Raji (cell line): ENCODE measurements around the gene GPR148.

Experiments used
- POLR2A ChIP-seq: IDR thresholded peaks from 2 replicates; pipeline ENCODE4 v1.6.1; 2011; ENCODE audit warnings: low read depth, low read length, control low read depth; ENCODE audit not compliant: insufficient read depth

The GPR148 gene, protein sequence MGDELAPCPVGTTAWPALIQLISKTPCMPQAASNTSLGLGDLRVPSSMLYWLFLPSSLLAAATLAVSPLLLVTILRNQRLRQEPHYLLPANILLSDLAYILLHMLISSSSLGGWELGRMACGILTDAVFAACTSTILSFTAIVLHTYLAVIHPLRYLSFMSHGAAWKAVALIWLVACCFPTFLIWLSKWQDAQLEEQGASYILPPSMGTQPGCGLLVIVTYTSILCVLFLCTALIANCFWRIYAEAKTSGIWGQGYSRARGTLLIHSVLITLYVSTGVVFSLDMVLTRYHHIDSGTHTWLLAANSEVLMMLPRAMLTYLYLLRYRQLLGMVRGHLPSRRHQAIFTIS

DNA sequence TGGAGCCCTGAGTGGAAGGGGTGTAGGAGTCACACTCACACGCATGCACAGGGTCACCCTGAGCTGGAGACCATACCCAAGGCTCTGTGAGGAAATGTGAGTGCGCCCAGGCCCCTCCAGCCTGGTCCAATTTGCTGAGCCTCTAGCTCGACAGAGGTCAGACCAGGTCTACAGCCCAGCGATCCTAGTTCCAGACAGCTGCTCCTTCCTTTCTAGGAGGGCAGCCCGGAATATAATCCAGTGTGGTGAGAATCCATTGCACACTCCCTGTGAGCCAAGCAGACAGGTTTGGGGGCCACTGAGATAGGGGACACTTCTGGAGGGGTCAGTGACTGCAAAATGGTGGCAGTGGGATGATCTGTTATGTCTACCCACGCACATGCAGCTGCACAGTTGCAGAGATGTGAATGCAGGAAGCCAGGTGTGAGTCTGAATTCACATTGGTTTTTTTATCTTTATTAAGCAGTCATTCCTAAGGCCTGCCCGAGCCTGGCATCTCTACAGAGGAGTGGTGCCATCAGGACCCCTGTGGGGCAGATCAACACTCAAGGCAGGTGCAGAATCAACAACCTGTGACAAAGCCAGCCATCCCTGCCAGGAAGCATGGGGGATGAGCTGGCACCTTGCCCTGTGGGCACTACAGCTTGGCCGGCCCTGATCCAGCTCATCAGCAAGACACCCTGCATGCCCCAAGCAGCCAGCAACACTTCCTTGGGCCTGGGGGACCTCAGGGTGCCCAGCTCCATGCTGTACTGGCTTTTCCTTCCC, at the start of gene GPR148:
GPR148 (plus strand) TSS at position 522 of the 768 bp plus-strand sequence; CDS start at position 604, 82 bp downstream.
- no peak for TF ChIP-seq POLR2A

DNA sequence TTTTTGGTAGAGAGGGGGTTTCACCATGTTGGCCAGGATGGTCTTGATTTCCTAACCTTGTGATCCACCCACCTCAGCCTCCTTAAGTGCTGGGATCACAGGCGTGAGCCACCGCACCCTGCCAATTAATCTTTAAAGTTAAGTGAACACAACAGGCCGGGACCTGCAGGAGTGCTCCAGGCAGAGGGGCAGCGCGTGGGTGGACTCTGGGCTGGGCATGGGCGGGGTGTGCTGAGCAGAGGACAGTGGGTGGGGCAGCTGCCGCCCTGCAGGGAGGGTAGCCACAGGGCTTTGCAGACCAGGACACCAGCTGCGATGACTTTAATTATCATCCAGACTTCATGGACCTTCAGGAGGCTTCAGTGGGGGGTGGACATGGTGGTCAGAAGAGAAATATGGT, 8.8 kb upstream of the GPR148 start:
- TF ChIP-seq POLR2A, result no peak

DNA sequence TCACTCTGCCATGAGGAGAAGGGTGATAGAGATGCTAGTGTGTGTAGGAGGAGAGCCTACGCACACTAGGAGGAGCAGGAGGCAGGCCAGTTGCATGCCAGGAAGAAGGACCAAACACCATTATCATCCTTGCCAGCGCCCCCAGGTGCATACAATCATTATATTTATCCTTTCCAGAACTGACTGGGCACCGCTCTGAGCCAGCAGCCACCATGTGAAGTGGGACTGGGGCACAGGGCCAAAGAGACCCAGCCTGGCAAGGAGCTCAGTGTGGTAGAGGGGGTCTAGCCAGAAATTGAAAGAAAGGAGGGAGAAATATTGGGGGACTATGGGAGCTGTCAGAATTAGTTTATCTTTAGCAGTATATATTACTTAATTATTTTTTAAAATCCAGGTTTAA, 8.3 kb upstream of the GPR148 start:
- no peak for TF ChIP-seq POLR2A

DNA sequence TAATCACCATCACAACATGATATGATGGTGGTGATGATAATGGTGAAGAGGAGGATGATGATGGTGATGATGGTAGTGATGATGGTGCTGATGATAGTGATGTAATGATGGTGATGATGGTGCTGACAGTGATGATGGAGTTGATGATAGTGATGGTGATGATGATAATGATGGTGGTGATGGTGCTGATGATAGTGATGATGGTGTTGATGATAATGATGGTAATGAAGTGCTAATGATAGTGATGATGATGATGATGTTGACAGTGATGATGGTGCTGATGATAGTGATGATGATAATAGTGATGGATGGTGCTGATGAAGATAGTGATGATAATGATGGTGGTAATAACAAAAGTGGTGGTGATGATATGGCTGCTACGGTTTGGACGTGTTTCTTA, 4.4 kb upstream of the GPR148 start:
- no peak for TF ChIP-seq POLR2A

DNA sequence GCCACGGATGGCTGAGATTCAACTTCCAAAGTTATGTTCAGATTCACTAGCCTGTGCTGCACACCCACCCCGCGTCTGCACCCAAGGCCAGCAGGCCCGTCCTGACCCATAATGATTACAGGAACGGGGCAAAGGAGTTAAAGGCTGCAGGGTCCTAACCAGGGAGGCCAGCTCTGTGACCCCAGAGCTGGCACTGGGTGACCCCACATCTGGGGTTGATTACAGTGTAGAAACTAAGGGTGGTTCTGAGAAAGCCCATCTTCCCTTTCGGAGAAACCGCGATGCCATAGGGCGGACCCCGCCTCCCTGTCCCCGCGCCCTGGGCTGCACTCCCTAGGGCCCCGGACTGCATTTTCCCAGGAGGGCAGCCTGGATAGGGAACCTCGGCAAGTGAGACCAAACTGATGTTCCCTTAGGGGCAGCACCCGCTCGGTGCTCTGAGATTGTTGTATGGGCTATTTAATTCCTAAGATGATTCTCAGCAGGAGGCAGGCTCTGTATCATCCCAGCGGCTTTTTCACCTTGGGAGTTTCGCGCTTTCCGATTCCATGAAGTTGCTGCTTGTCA, 2.2 kb upstream of the GPR148 start:
- no peak for TF ChIP-seq POLR2A

DNA sequence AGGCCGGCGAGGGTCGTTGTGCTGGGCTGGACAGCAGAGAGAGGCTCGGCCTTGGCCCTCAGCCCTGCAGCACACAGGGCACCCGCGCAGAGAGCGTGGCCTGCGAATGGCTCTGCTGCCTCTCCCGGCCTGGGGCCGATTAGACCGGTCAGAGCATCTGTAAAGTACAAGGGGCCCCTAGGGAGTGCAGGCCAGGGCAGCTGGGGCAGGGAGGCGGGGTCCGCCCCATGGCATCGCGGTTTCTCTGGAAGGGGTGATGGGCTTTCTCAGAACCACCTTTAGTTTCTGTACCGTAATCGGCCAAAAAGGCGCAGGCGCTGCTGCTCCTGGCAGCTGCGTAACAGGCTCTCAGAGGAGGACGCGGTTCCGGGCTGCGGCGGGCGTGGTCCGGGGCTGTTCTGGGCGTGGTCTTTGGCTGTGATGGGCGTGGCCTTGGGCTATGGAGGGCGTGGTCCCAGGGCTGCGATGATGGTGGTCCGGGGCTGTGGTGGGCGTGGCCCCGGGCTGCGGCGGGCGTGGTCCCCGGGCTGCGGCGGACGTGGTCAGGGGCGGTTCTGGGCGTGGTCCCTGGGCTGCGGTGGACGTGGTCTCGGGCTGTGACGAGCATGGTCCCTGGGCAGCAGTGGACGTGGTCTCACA, 1.5 kb upstream of the GPR148 start:
- no peak for TF ChIP-seq POLR2A

DNA sequence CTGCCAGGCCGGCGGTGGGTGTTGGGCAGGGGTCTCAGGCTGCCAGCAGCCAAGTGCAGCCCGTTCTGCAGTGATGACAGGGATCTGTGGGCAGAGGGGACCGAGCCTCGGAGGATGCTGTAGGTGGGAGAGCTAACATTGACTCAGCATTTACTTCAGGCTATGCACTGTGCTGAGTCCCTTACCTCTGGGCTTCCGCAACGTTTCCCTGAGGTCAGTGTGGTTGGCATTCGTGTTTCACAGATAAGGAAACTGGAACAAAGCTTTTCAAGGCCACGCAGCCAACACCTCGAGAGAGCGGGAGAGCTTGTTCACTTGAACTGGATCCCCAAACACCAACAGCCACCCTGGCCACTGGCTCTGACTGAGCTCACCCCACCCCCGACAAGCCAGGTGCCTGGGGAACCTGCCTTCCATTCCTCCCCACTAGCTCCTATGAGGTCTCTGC, 839 bp upstream of the GPR148 start:
- no peak for TF ChIP-seq POLR2A

DNA sequence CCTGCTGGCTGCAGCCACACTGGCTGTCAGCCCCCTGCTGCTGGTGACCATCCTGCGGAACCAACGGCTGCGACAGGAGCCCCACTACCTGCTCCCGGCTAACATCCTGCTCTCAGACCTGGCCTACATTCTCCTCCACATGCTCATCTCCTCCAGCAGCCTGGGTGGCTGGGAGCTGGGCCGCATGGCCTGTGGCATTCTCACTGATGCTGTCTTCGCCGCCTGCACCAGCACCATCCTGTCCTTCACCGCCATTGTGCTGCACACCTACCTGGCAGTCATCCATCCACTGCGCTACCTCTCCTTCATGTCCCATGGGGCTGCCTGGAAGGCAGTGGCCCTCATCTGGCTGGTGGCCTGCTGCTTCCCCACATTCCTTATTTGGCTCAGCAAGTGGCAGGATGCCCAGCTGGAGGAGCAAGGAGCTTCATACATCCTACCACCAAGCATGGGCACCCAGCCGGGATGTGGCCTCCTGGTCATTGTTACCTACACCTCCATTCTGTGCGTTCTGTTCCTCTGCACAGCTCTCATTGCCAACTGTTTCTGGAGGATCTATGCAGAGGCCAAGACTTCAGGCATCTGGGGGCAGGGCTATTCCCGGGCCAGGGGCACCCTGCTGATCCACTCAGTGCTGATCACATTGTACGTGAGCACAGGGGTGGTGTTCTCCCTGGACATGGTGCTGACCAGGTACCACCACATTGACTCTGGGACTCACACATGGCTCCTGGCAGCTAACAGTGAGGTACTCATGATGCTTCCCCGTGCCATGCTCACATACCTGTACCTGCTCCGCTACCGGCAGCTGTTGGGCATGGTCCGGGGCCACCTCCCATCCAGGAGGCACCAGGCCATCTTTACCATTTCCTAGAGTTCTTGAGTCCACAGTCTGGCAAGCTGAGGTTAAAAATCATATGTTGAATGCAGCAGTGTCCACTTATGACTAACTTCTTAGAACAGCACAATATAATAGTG, 741 bp downstream of the GPR148 start:
- no peak for TF ChIP-seq POLR2A

DNA sequence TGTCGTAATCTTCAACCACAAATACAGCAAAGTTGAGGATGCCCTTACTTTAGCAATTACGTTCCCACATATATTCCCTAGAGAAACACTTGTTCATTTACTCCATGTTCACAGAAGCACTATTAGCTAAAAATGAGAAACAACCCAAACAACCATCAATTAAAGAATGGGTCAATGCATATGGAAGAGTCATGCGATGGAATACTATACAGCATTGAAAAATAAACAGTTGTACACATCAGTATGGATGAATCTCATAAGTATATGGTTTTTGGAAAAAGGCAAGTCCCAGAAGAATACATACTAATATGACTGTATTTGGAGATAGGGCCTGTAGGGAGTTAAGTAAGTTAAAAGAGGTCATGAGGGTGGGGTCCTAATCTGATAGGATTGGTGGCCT, 6.3 kb downstream of the GPR148 start:
- no peak for TF ChIP-seq POLR2A

DNA sequence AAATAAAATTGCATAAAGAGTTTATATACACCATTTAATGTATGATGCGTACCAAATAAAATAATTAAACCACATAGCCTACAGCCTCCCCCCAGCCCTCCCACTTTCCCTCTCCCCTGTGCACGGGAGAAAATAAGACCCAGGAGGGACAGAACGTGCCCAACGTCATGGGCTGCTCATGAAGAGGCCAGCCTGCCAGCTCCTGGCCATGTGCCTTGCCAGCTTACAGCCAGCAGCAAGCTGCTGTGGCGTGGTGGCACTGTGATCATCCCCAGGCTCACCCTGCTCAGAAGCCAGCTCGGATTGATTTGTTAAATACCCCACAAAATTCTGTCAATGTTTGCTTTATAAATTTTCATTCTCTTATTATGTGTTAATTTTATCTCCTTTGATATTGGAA, 7.6 kb downstream of the GPR148 start:
- TF ChIP-seq POLR2A, result no peak

DNA sequence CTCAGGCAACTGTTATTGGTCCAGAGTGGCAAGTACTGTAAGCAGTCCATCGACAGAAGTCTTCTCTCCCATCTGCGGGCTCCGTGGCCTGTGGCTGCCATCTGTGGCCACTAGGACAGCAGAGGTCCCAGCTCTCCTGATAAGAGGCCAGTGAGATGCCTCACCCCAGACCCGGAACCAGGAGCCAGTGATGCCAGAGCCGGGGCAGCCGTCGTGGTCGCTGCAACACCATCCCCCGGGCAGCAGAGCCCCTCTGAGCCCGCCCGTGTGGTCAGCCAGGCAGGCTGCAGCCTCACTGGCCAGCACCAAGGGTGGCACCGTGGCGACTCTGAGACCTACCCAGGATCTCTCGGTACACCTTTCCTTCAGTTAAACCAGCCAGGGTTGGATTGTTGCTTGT, 8.7 kb downstream of the GPR148 start:
- TF ChIP-seq POLR2A, result no peak

DNA sequence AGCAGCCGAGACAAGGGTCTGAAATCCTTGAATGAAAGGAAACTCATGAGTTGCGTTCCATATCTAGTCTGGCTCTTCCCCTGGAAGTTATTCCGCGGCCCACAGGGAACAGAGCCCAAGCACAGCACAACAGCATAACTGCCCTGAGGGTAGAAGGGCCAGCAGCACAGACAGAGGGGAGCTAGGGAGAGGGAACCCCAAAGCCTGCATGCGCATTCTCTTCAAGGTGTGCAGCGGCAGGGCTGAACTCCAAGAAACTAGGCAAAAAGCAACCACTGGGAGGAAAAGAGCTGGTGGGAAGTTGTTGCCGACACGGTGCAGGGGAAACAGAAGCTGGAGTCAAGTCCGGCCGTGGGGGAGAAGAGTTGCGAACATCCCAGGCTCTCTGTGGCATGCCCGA, 11.8 kb downstream of the GPR148 start:
- no peak for TF ChIP-seq POLR2A

DNA sequence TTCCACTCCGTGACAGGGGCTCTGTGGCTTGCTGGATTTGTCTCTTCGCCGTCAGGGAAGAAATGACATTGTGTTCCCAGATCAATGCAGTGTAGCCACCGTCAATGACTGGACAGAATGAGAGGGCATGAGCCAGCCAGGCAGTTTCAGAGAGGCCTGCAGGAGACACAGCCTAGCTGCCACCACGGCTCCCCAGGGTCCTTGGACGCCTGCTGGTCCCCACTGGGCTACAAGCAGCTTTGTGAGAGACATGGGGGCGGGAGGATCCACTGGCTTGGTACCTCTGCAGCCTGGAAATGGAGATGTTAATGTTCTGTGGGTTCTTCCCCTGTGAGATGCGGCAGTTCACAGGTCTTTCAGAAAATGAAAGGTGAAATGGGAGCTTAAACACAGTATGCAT, 14.4 kb downstream of the GPR148 start:
- TF ChIP-seq POLR2A, result no peak

DNA sequence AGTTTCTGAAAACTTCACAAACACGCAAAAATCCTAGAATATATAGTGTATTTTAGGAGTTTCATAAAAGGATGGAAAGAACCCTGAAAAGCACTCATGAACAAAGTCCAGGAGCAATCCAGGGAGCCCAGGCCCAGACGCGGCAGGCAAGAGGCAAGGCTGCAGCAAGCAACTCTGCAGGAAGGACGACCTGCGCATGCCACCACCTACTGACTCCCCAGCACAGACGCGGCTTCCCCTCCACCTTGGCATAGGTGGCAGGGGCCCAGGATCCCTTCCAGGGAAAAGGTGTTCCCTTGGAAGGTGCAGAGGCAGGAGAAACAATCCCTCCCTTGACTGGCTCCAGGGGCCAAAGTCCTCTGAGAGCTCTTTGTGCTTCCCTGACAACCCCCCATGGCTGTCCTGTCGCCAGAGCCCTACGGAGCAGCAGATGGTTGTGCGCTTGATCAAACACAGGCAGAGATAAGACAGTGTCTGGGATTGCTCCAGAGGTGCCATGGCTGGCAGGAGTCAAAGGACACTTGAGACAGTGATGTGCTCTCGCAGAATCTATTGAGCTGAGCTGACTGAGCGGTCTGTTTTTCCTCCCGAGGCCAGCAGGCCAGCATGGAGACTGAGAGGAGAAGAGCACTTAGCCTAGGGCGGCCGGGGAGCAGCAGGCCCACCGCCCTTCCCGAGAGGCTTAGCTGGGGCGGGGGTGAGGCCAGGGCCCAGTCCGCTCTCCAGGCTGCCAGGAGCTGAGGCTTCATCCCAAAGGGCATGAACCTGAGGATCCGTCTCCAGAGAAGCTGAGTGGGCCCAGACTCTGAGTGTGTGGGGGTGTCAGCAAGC, 15.6 kb downstream of the GPR148 start:
- TF ChIP-seq POLR2A, result no peak

DNA sequence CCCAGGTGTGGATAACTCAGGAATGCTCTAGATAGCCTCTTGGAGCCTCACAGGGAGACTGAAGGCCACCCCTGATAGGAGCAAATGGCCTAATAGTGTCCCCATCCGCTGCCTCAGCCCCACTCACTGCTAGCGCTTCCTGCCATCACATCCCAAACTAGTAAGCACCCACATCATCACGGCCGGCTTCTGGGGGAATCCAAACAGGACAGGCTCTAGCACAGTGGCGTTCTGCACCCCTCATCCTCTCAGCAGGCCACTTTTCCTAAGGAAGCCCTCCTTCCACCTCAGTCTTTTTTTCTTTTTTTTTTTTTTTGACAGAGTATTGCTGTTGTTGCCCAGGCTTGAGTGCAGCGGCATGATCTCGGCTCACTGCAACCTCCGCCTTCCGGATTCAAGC, 20.2 kb downstream of the GPR148 start:
- TF ChIP-seq POLR2A, result no peak
